ENCODE measurements around the gene LDB2.

LDB2 gene

DNA sequence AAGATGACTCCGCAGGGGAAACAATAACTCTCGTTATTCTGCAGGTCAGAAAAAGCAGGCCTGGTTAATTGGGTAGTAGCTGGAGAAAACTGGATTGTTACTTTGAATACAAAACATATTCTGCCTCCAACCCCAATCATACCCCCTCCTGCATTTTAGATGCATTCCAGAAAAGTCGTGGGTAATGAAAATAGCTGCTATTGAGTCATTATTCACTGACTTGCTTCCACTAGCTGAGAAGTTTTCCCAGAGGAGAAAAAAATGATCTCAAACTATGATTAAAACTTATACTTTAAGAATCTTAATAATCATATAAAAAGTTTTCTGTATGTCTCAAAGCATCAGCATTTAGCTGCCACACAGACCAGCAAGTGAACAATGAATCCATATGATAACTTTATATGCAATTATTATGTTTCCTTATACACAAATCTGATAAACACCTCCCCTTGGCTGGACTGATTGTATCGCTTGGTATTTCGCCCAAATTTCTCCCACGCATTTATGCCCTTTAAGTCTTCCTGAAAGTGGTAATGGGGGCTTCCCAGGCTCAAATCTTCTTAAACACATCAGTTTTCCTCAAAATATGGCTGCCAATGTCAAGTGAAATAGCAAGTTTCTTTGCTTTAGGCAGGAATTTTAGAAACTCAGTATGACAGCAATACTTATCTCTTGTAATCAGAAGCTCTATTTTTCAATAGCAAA lies 181.0 kb downstream of the LDB2 start:
- no peak overlapping the region for H3K4me2 ChIP-seq (ENCODE audit: low read length)
- H2AK5ac ChIP-seq (ENCODE audit: low read length): no peak overlapping the region
- no peaks in the 10 kb centered on the region for H3K36me3 ChIP-seq (ENCODE audit: control insufficient read depth, insufficient read depth, low read length)
- H2BK5ac ChIP-seq (ENCODE audit: low read length): no peak overlapping the region
- no peak for DNase-seq
- H2BK15ac ChIP-seq (replicated peaks; ENCODE audit: low read depth): no peak overlapping the region
- no peak overlapping the region for H3K23ac ChIP-seq (ENCODE audit: low read length)
- no peak overlapping the region for H3K18ac ChIP-seq (ENCODE audit: low read length)
- no peaks in the 10 kb centered on the region for H3K79me2 ChIP-seq (ENCODE audit: control insufficient read depth, insufficient read depth, low read length)
- no peak overlapping the region for H3K4ac ChIP-seq (ENCODE audit: low read depth, low read length)
- H2BK120ac ChIP-seq (ENCODE audit: low read depth, low read length): no peak overlapping the region
- H3K56ac ChIP-seq (ENCODE audit: low read length): no peak overlapping the region
- no peaks in the 10 kb centered on the region for H3K4me1 ChIP-seq (ENCODE audit: control insufficient read depth, low read depth, low read length)
- no peak overlapping the region for H4K5ac ChIP-seq (ENCODE audit: low read length)
- no CpG with 5 or more reads among the region's 6 CpGs for WGBS (ENCODE audit: extremely low coverage, insufficient coverage, low lambda C conversion rate)
- H3K79me1 ChIP-seq (ENCODE audit: low read length): peaks cover 7% of the 10 kb centered on the region
- H3K27ac ChIP-seq (ENCODE audit: low read depth, low read length): no peak overlapping the region
- H3K9ac ChIP-seq (ENCODE audit: low read length): no peak overlapping the region
- no peak overlapping the region for H4K8ac ChIP-seq (ENCODE audit: low read depth, low read length)
- no peak overlapping the region for H3K4me3 ChIP-seq (ENCODE audit: low read length)
- no peaks in the 10 kb centered on the region for H3K27me3 ChIP-seq (ENCODE audit: insufficient read depth, low read length, poor library complexity)

DNA sequence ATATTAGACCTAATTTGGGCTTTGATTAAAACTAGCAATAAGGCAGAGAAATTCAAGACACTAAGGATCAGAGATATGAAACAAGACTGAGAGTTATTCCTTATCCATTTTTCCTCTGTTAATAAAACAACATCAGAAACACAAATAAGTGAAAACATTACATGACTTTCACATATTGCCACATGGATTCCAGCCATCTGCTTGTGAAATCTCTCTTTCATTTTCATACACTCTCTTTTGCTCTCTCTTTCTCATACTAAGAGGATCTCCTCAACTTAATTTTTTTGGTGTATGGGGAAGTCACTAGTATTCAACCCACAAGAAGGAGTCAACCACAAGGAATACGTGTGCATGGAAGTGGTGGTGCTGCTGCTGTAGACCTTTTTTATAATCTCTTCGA lies 183.0 kb downstream of the LDB2 start:
- no peak overlapping the region for H3K18ac ChIP-seq (ENCODE audit: low read length)
- H3K36me3 ChIP-seq (ENCODE audit: control insufficient read depth, insufficient read depth, low read length): no peaks in the 10 kb centered on the region
- H2BK15ac ChIP-seq (replicated peaks; ENCODE audit: low read depth): no peak overlapping the region
- H2BK5ac ChIP-seq (ENCODE audit: low read length): no peak overlapping the region
- no peak overlapping the region for H3K4ac ChIP-seq (ENCODE audit: low read depth, low read length)
- no peak overlapping the region for H3K23ac ChIP-seq (ENCODE audit: low read length)
- DNase-seq: no peak
- H3K4me3 ChIP-seq (ENCODE audit: low read length): no peak overlapping the region
- H3K9ac ChIP-seq (ENCODE audit: low read length): no peak overlapping the region
- H3K79me1 ChIP-seq (ENCODE audit: low read length): peaks cover 9% of the 10 kb centered on the region
- no peaks in the 10 kb centered on the region for H3K79me2 ChIP-seq (ENCODE audit: control insufficient read depth, insufficient read depth, low read length)
- H2AK5ac ChIP-seq (ENCODE audit: low read length): no peak overlapping the region
- no CpG with 5 or more reads among the region's 2 CpGs for WGBS (ENCODE audit: extremely low coverage, insufficient coverage, low lambda C conversion rate)
- no peak overlapping the region for H3K56ac ChIP-seq (ENCODE audit: low read length)
- no peak overlapping the region for H4K8ac ChIP-seq (ENCODE audit: low read depth, low read length)
- no peaks in the 10 kb centered on the region for H3K27me3 ChIP-seq (ENCODE audit: insufficient read depth, low read length, poor library complexity)
- no peaks in the 10 kb centered on the region for H3K4me1 ChIP-seq (ENCODE audit: control insufficient read depth, low read depth, low read length)
- H3K4me2 ChIP-seq (ENCODE audit: low read length): no peak overlapping the region
- no peak overlapping the region for H4K5ac ChIP-seq (ENCODE audit: low read length)
- H2BK120ac ChIP-seq (ENCODE audit: low read depth, low read length): no peak overlapping the region
- no peak overlapping the region for H3K27ac ChIP-seq (ENCODE audit: low read depth, low read length)

DNA sequence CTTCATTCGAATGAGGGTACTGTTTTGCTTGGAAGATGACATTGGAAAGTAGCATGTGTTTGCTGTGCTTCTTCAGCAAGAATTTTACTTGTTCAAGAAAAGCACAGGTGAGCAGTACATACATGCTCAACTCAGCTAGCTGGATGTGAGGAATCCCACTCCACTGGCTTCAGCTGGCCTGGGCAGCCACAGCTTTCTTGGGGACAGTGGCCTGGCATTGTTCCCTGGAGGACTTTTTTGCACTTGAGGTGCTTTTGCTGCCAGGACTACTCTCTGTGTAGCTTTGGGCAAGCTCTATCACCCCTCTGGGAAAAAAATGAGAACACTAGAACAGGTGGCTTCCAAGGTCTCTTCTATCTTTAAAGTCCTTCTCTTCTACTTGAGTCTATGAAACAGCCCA lies 184.3 kb downstream of the LDB2 start:
- no CpG with 5 or more reads among the region's 1 CpG for WGBS (ENCODE audit: extremely low coverage, insufficient coverage, low lambda C conversion rate)
- H2BK15ac ChIP-seq (replicated peaks; ENCODE audit: low read depth): no peak overlapping the region
- H3K79me2 ChIP-seq (ENCODE audit: control insufficient read depth, insufficient read depth, low read length): no peaks in the 10 kb centered on the region
- peaks cover 8% of the 10 kb centered on the region for H3K79me1 ChIP-seq (ENCODE audit: low read length)
- H2BK120ac ChIP-seq (ENCODE audit: low read depth, low read length): no peak overlapping the region
- H3K18ac ChIP-seq (ENCODE audit: low read length): no peak overlapping the region
- no peak overlapping the region for H3K4me3 ChIP-seq (ENCODE audit: low read length)
- no peak overlapping the region for H2BK5ac ChIP-seq (ENCODE audit: low read length)
- no peaks in the 10 kb centered on the region for H3K4me1 ChIP-seq (ENCODE audit: control insufficient read depth, low read depth, low read length)
- H4K8ac ChIP-seq (ENCODE audit: low read depth, low read length): no peak overlapping the region
- no peak overlapping the region for H3K4ac ChIP-seq (ENCODE audit: low read depth, low read length)
- no peak overlapping the region for H3K4me2 ChIP-seq (ENCODE audit: low read length)
- no peak overlapping the region for H4K5ac ChIP-seq (ENCODE audit: low read length)
- no peaks in the 10 kb centered on the region for H3K27me3 ChIP-seq (ENCODE audit: insufficient read depth, low read length, poor library complexity)
- H2AK5ac ChIP-seq (ENCODE audit: low read length): no peak overlapping the region
- DNase-seq: no peak
- H3K36me3 ChIP-seq (ENCODE audit: control insufficient read depth, insufficient read depth, low read length): no peaks in the 10 kb centered on the region
- H3K23ac ChIP-seq (ENCODE audit: low read length): no peak overlapping the region
- no peak overlapping the region for H3K56ac ChIP-seq (ENCODE audit: low read length)
- no peak overlapping the region for H3K27ac ChIP-seq (ENCODE audit: low read depth, low read length)
- H3K9ac ChIP-seq (ENCODE audit: low read length): no peak overlapping the region

DNA sequence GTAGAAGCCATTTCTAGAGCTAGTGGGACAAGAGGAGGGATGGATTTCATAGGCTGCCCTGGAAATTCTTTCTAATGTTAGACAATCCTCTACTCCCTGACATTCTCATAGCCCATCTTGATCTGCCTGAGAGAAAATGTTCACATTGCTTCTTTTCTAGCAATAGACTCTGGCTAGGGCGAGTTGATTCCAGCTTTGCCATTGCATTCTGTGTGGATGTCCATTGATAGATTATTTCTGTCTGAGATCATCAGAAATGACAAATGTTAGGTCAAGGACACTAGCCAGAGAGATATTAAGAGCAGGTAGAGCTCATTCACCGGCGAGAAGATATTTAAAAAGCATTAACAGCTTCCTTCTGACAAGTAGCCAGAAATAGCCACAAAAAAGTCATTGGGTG lies 184.7 kb downstream of the LDB2 start:
- Histone ChIP-seq H4K5ac (ENCODE audit: low read length) (no peak overlapping the region), H3K4me3 (ENCODE audit: low read length) (no peak overlapping the region), H2BK120ac (ENCODE audit: low read depth, low read length) (no peak overlapping the region), H2BK15ac (replicated peaks; ENCODE audit: low read depth) (no peak overlapping the region), H3K56ac (ENCODE audit: low read length) (no peak overlapping the region), H3K79me1 (ENCODE audit: low read length) (peaks cover 9% of the 10 kb centered on the region), H2BK5ac (ENCODE audit: low read length) (no peak overlapping the region), H3K36me3 (ENCODE audit: control insufficient read depth, insufficient read depth, low read length) (no peaks in the 10 kb centered on the region), H3K4ac (ENCODE audit: low read depth, low read length) (no peak overlapping the region), H3K79me2 (ENCODE audit: control insufficient read depth, insufficient read depth, low read length) (no peaks in the 10 kb centered on the region), H3K9ac (ENCODE audit: low read length) (no peak overlapping the region), H3K27ac (ENCODE audit: low read depth, low read length) (no peak overlapping the region), H4K8ac (ENCODE audit: low read depth, low read length) (no peak overlapping the region), H3K18ac (ENCODE audit: low read length) (no peak overlapping the region), H3K4me2 (ENCODE audit: low read length) (no peak overlapping the region), H3K27me3 (ENCODE audit: insufficient read depth, low read length, poor library complexity) (no peaks in the 10 kb centered on the region), H3K4me1 (ENCODE audit: control insufficient read depth, low read depth, low read length) (no peaks in the 10 kb centered on the region), H2AK5ac (ENCODE audit: low read length) (no peak overlapping the region), H3K23ac (ENCODE audit: low read length) (no peak overlapping the region)
- no CpG with 5 or more reads among the region's 3 CpGs for WGBS (ENCODE audit: extremely low coverage, insufficient coverage, low lambda C conversion rate)
- no peak for DNase-seq

DNA sequence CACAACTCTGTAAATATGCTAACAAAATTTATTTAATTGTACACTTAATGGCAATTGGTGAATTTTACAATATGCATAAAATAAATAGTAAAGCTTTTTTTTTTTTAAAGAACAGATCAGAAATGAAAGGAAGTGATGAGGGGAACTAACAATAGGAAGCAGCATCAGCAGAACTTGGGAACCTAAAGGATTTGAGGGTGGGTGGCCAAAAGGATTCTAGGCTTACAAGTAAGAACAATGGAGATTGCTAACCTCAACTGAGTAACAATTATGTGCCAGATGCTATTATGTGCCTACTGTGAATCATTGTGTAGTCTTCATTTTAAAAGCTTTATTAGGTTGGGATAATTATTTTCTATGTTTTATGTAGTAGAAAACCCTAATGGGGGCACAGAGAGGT lies 185.2 kb downstream of the LDB2 start:
- no peak overlapping the region for H3K4me2 ChIP-seq (ENCODE audit: low read length)
- H3K4ac ChIP-seq (ENCODE audit: low read depth, low read length): no peak overlapping the region
- H3K27me3 ChIP-seq (ENCODE audit: insufficient read depth, low read length, poor library complexity): no peaks in the 10 kb centered on the region
- no peak overlapping the region for H3K18ac ChIP-seq (ENCODE audit: low read length)
- H2BK15ac ChIP-seq (replicated peaks; ENCODE audit: low read depth): no peak overlapping the region
- H2BK120ac ChIP-seq (ENCODE audit: low read depth, low read length): no peak overlapping the region
- DNase-seq: no peak
- peaks cover 2% of the 10 kb centered on the region for H3K4me1 ChIP-seq (ENCODE audit: control insufficient read depth, low read depth, low read length)
- H4K5ac ChIP-seq (ENCODE audit: low read length): no peak overlapping the region
- H3K4me3 ChIP-seq (ENCODE audit: low read length): no peak overlapping the region
- no peak overlapping the region for H3K27ac ChIP-seq (ENCODE audit: low read depth, low read length)
- H3K9ac ChIP-seq (ENCODE audit: low read length): no peak overlapping the region
- no peak overlapping the region for H2AK5ac ChIP-seq (ENCODE audit: low read length)
- H3K36me3 ChIP-seq (ENCODE audit: control insufficient read depth, insufficient read depth, low read length): no peaks in the 10 kb centered on the region
- H3K79me1 ChIP-seq (ENCODE audit: low read length): peaks cover 12% of the 10 kb centered on the region
- no peak overlapping the region for H4K8ac ChIP-seq (ENCODE audit: low read depth, low read length)
- H3K56ac ChIP-seq (ENCODE audit: low read length): no peak overlapping the region
- H2BK5ac ChIP-seq (ENCODE audit: low read length): no peak overlapping the region
- H3K79me2 ChIP-seq (ENCODE audit: control insufficient read depth, insufficient read depth, low read length): peaks cover 1% of the 10 kb centered on the region
- H3K23ac ChIP-seq (ENCODE audit: low read length): no peak overlapping the region

DNA sequence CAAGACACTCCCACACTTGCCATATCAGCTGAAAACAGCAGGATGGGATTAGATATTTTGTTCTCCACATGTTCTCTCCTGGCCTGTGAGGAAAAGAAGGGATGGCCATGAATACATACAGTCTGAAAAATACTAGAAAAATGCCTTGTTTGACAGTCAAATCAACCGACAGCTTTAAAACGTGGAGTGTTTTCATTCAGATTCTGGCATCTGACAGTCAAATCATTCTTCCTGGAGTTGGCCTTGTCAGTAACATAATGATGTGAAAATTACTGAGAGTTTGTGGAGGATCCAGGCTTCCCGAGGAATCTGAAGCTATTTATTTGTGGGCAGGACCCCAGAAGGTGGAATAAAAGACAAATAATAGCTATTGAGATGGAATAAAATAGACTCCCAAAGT lies 188.2 kb downstream of the LDB2 start:
- no peak overlapping the region for H2BK15ac ChIP-seq (replicated peaks; ENCODE audit: low read depth)
- no peak overlapping the region for H4K5ac ChIP-seq (ENCODE audit: low read length)
- H3K23ac ChIP-seq (ENCODE audit: low read length): no peak overlapping the region
- no peak overlapping the region for H3K9ac ChIP-seq (ENCODE audit: low read length)
- WGBS (ENCODE audit: extremely low coverage, insufficient coverage, low lambda C conversion rate): no CpG with 5 or more reads among the region's 3 CpGs
- H3K27me3 ChIP-seq (ENCODE audit: insufficient read depth, low read length, poor library complexity): no peaks in the 10 kb centered on the region
- H3K27ac ChIP-seq (ENCODE audit: low read depth, low read length): no peak overlapping the region
- DNase-seq: no peak
- H2BK120ac ChIP-seq (ENCODE audit: low read depth, low read length): no peak overlapping the region
- H3K36me3 ChIP-seq (ENCODE audit: control insufficient read depth, insufficient read depth, low read length): no peaks in the 10 kb centered on the region
- peaks cover 13% of the 10 kb centered on the region for H3K79me1 ChIP-seq (ENCODE audit: low read length)
- H3K4ac ChIP-seq (ENCODE audit: low read depth, low read length): no peak overlapping the region
- H3K18ac ChIP-seq (ENCODE audit: low read length): no peak overlapping the region
- no peak overlapping the region for H2AK5ac ChIP-seq (ENCODE audit: low read length)
- no peak overlapping the region for H2BK5ac ChIP-seq (ENCODE audit: low read length)
- peaks cover 2% of the 10 kb centered on the region for H3K4me1 ChIP-seq (ENCODE audit: control insufficient read depth, low read depth, low read length)
- H3K56ac ChIP-seq (ENCODE audit: low read length): no peak overlapping the region
- peaks cover 2% of the 10 kb centered on the region for H3K79me2 ChIP-seq (ENCODE audit: control insufficient read depth, insufficient read depth, low read length)
- H3K4me3 ChIP-seq (ENCODE audit: low read length): no peak overlapping the region
- H4K8ac ChIP-seq (ENCODE audit: low read depth, low read length): no peak overlapping the region
- H3K4me2 ChIP-seq (ENCODE audit: low read length): no peak overlapping the region

All from mesendoderm (in vitro differentiated cells).